Kidney epithelial cell (primary cell): ENCODE data around the gene MACROD2. TPM values are rescaled to one million over a fixed set of nuclear protein-coding genes. Genes with fewer than 3 reads are reported as not detected.
"Not testable (repeated sequence)": the region's sequence is repeated elsewhere in the genome, so short reads cannot be mapped to it uniquely, and the experiment has no call there.

ENCODE experiments used
- DNase-seq: peaks from one replicate; pipeline ENCODE4 v3.0.0-alpha.2; 2010; ENCODE audit warnings: low read depth
- H3K27me3 ChIP-seq: 2 replicates; pipeline ENCODE4 v1.6.0; 2011; ENCODE audit warnings: low read length; ENCODE audit not compliant: control insufficient read depth, insufficient read depth
- H3K36me3 ChIP-seq: 2 replicates; pipeline ENCODE4 v1.5.1; 2011; ENCODE audit warnings: low read length; ENCODE audit not compliant: control insufficient read depth, insufficient read depth
- H3K4me3 ChIP-seq: 2 replicates; pipeline ENCODE4 v1.5.1; 2011; ENCODE audit warnings: low read depth, mild to moderate bottlenecking, control low read depth, low read length
- total RNA-seq: library from RNA; depleted of rRNA; stranded (reverse); fragments of >200 nt; gene quantifications from 2 replicates; pipeline ENCODE4 v1.2.3, GENCODE V29; 2015
- TF ChIP-seq, protein P1 (sequence below): IDR thresholded peaks from 2 replicates; pipeline ENCODE4 v1.5.1; 2011; ENCODE audit warnings: mild to moderate bottlenecking, moderate library complexity, low read length, control low read depth, inconsistent platforms; ENCODE audit not compliant: insufficient read depth, poor library complexity, severe bottlenecking

The MACROD2 gene
- total RNA-seq, 1 donor from 2014 or later = 0.79 TPM

DNA sequence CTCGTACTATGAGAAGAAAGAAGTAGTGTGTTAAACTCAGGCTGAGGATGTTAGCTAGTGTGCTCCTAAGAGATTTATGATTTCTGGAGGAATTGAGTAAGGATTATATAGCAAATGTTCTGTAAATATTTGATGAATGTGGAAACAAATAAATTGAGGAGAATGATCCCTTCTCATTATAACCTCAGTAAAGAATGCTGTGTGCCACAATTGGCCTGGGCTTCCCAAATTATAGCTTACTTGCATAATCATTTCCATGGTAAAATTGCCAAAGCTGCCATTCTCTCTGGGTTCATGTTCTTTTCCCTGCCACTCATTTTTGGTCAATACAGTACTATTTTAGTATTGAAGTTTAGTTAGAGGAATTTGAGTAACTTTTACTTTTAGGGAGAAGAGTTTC is 213.6 kb downstream of the MACROD2 start:
- no peak for DNase-seq
- no peak overlapping the region for H3K4me3 ChIP-seq
- no peaks in the 10 kb centered on the region for H3K27me3 ChIP-seq
- TF ChIP-seq, protein P1, sequence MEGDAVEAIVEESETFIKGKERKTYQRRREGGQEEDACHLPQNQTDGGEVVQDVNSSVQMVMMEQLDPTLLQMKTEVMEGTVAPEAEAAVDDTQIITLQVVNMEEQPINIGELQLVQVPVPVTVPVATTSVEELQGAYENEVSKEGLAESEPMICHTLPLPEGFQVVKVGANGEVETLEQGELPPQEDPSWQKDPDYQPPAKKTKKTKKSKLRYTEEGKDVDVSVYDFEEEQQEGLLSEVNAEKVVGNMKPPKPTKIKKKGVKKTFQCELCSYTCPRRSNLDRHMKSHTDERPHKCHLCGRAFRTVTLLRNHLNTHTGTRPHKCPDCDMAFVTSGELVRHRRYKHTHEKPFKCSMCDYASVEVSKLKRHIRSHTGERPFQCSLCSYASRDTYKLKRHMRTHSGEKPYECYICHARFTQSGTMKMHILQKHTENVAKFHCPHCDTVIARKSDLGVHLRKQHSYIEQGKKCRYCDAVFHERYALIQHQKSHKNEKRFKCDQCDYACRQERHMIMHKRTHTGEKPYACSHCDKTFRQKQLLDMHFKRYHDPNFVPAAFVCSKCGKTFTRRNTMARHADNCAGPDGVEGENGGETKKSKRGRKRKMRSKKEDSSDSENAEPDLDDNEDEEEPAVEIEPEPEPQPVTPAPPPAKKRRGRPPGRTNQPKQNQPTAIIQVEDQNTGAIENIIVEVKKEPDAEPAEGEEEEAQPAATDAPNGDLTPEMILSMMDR = no peak
- H3K36me3 ChIP-seq = no peaks in the 10 kb centered on the region

DNA sequence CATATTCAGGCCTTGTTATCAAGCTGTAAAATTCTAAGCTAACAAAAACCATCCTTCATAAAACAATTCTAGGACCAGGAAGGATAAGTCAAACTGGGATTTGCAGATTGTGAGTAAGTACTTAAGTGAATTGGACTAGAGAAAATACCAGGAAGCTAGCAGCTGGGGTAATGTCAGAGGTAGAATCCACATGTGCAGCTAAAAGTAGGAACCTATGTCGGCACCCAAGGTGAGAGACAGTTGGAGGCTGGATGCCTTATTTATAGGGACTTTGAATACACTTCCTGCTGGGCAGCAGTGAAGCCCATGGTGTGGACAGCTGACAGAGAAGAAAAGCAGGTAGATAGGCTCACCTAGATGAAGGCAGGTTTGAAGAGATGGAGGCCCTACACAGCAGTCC is 214.8 kb downstream of the MACROD2 start:
- H3K36me3 ChIP-seq = no peaks in the 10 kb centered on the region
- no peak overlapping the region for H3K4me3 ChIP-seq
- no peak for DNase-seq
- no peaks in the 10 kb centered on the region for H3K27me3 ChIP-seq
- TF ChIP-seq, protein P1 = no peak

DNA sequence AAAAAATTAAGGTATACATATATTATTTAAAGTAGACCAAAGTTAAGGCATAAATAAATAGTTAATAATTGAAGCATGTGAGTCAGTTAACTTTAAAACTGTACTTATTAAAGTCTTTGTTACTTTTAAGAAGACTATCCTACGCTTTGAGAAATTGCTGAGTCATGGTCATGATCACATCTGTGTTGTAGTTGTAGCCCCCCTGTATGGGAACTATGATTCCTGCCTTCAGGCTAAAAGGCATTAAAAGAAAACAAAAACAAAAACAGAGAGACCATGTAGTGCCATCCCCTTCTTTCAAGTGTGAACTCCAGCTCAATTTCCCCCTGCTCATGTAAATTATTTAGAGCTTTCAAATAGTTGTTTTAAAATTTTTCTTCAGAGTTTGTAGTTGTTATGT is 218.7 kb downstream of the MACROD2 start:
- TF ChIP-seq, protein P1 = no peak
- Histone ChIP-seq H3K36me3 (no peaks in the 10 kb centered on the region), H3K4me3 (no peak overlapping the region), H3K27me3 (no peaks in the 10 kb centered on the region)
- DNase-seq = no peak

GRCh38 chr20:14215880-14216279 is 220.6 kb downstream of the MACROD2 start:
- H3K27me3 ChIP-seq, H3K4me3 ChIP-seq, H3K36me3 ChIP-seq, DNase-seq: not testable (repeated sequence)

GRCh38 chr20:14219801-14220461 is 224.6 kb downstream of the MACROD2 start:
- TF ChIP-seq, protein P1 = no peak
- no peaks in the 10 kb centered on the region for H3K27me3 ChIP-seq
- DNase-seq = no peak
- H3K4me3 ChIP-seq = no peak overlapping the region
- no peaks in the 10 kb centered on the region for H3K36me3 ChIP-seq

DNA sequence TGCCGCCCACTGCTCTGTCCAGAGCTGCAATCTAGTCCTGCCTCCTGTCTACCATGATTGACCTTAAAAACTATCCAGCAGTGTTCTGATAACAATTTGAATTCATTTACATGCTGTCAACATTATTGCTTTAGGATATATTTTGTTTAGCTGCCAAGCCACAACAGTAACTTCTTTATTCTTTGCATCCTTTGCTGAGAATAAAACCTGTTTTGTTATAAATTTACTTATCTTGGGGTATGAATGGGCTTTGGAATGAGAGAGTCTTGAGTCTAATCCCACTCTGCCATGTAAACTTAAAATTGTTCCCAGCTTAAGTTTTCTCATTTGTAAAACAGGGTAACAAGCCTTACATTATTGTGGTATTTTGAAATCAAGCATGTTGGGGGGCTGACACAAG is 225.7 kb downstream of the MACROD2 start:
- H3K4me3 ChIP-seq = no peak overlapping the region
- no peaks in the 10 kb centered on the region for H3K36me3 ChIP-seq
- DNase-seq = no peak
- H3K27me3 ChIP-seq = no peaks in the 10 kb centered on the region
- TF ChIP-seq, protein P1 = no peak
